Gastroesophageal sphincter (tissue), 3 donors: ENCODE results near the gene OCA2.

Source experiments
- CTCF ChIP-seq, 4 experiments: fragments of 200-600 bp in 2 of 4; fragments of 450-650 bp in 2 of 4; sonication (generic) in 1 of 4; IDR thresholded peaks; one replicate each; pipeline ENCODE4 v1.5.1; 2017 to 2019; ENCODE audit warnings: antibody characterized with exemption in 4 of 4, mild to moderate bottlenecking in 2 of 4, moderate library complexity in 2 of 4
- EP300 ChIP-seq: sonication (generic); formaldehyde crosslinking; IDR thresholded peaks from one replicate; pipeline ENCODE4 v1.6.1; 2017; ENCODE audit warnings: antibody characterized with exemption, mild to moderate bottlenecking

- TF ChIP-seq EP300, result no peak
- TF ChIP-seq CTCF (IDR thresholded peaks at IDR 0.05), result no peak
These were observed 226.1 kb downstream of the OCA2 start for GRCh38 chr15:27873039-27873438.
